Measurements from ENCODE around the gene PRUNE2.
"Not testable (repeated sequence)": the region's sequence is repeated elsewhere in the genome, so short reads cannot be mapped to it uniquely, and the experiment has no call there.

The PRUNE2 gene

GRCh38 chr9:76793784-76794431 is 112.0 kb downstream of the PRUNE2 start:
- no peak for DNase-seq

GRCh38 chr9:76789840-76790239 is 116.1 kb downstream of the PRUNE2 start:
- DNase-seq = no peak

- no peak for DNase-seq
Measured at GRCh38 chr9:76787677-76788076, 118.2 kb downstream of the PRUNE2 start.

- no peak for DNase-seq
Measured at GRCh38 chr9:76785501-76785900, 120.4 kb downstream of the PRUNE2 start.

GRCh38 chr9:76784881-76785280 is 121.0 kb downstream of the PRUNE2 start:
- no peak for DNase-seq

- DNase-seq = no peak
Measured at GRCh38 chr9:76772686-76773445, 133.0 kb downstream of the PRUNE2 start.

GRCh38 chr9:76766126-76766525 is 139.8 kb downstream of the PRUNE2 start:
- no peak for DNase-seq

- DNase-seq = no peak
Measured at GRCh38 chr9:76764138-76764537, 141.8 kb downstream of the PRUNE2 start, which contains the start of gene PCA3. Gene PCA3 (plus strand): TSS chr9:76764438.

- DNase-seq = no peak
Measured at GRCh38 chr9:76761448-76761847, 144.5 kb downstream of the PRUNE2 start.

GRCh38 chr9:76759732-76760131 is 146.2 kb downstream of the PRUNE2 start:
- DNase-seq = no peak

- no peak for DNase-seq
Measured at GRCh38 chr9:76758476-76758875, 147.4 kb downstream of the PRUNE2 start.

- DNase-seq = no peak
Measured at GRCh38 chr9:76756941-76757673, 148.8 kb downstream of the PRUNE2 start.

GRCh38 chr9:76756268-76756640 is 149.7 kb downstream of the PRUNE2 start:
- no peak for DNase-seq

GRCh38 chr9:76751001-76751400 is 154.9 kb downstream of the PRUNE2 start:
- DNase-seq = no peak

- no peak for DNase-seq
Measured at GRCh38 chr9:76744336-76744735, 161.6 kb downstream of the PRUNE2 start.

GRCh38 chr9:76743931-76744330 is 162.0 kb downstream of the PRUNE2 start:
- DNase-seq = no peak

- not testable (repeated sequence) for DNase-seq
Measured at GRCh38 chr9:76742890-76743289, 163.0 kb downstream of the PRUNE2 start.

GRCh38 chr9:76741524-76741923 is 164.4 kb downstream of the PRUNE2 start:
- DNase-seq = no peak

- DNase-seq = no peak
Measured at GRCh38 chr9:76738402-76738801, 167.5 kb downstream of the PRUNE2 start.

GRCh38 chr9:76737154-76737902 is 168.6 kb downstream of the PRUNE2 start:
- DNase-seq = no peak

- DNase-seq = no peak
Measured at GRCh38 chr9:76734716-76735115, 171.2 kb downstream of the PRUNE2 start.

GRCh38 chr9:76733096-76733495 is 172.8 kb downstream of the PRUNE2 start:
- no peak for DNase-seq

GRCh38 chr9:76732341-76732958 is 173.5 kb downstream of the PRUNE2 start:
- DNase-seq = no peak

All from cortex of kidney (tissue), 1 donor.